Measurements from ENCODE around the gene IGF1R.
A peak's percentile ranks its signal among the peaks of the same experiment; 100 is the strongest.

IGF1R gene

GRCh38 chr15:98708037-98708590 is 59.8 kb downstream of the IGF1R start:
- DNase-seq = no peak

- no peak for DNase-seq
Observed at GRCh38 chr15:98711810-98712209, 63.5 kb downstream of the IGF1R start.

GRCh38 chr15:98712845-98713584 is 64.7 kb downstream of the IGF1R start:
- no peak for DNase-seq

- DNase-seq = no peak
Observed at GRCh38 chr15:98713585-98714001, 65.3 kb downstream of the IGF1R start.

GRCh38 chr15:98714922-98715321 is 66.6 kb downstream of the IGF1R start:
- no peak for DNase-seq

- DNase-seq = peak in 1 of 2 donors; percentile 23
Observed at GRCh38 chr15:98715401-98715800, 67.1 kb downstream of the IGF1R start.

- DNase-seq = no peak
Observed at GRCh38 chr15:98715890-98716443, 67.6 kb downstream of the IGF1R start.

GRCh38 chr15:98717371-98717770 is 69.0 kb downstream of the IGF1R start:
- no peak for DNase-seq

GRCh38 chr15:98717942-98718341 is 69.6 kb downstream of the IGF1R start:
- no peak for DNase-seq

- no peak for DNase-seq
Observed at GRCh38 chr15:98718426-98719136, 70.2 kb downstream of the IGF1R start.

GRCh38 chr15:98719137-98719740 is 70.9 kb downstream of the IGF1R start:
- no peak for DNase-seq

- no peak for DNase-seq
Observed at GRCh38 chr15:98720031-98720430, 71.7 kb downstream of the IGF1R start.

- no peak for DNase-seq
Observed at GRCh38 chr15:98720577-98721565, 72.5 kb downstream of the IGF1R start.

- DNase-seq = no peak
Observed at GRCh38 chr15:98722209-98722608, 73.9 kb downstream of the IGF1R start.

- DNase-seq = no peak
Observed at GRCh38 chr15:98722645-98723044, 74.3 kb downstream of the IGF1R start.

GRCh38 chr15:98723195-98723594 is 74.9 kb downstream of the IGF1R start:
- DNase-seq = no peak

GRCh38 chr15:98724048-98724447 is 75.7 kb downstream of the IGF1R start:
- no peak for DNase-seq

GRCh38 chr15:98724494-98724893 is 76.2 kb downstream of the IGF1R start:
- DNase-seq = no peak

- no peak for DNase-seq
Observed at GRCh38 chr15:98725874-98726273, 77.5 kb downstream of the IGF1R start.

- no peak for DNase-seq
Observed at GRCh38 chr15:98727115-98728040, 79.0 kb downstream of the IGF1R start.

Measured in inflammatory macrophage (primary cell).